HG03103 (cell line): ENCODE data around the gene SLIT3.

Experiments
- ATAC-seq: cut with Tn5 transposase; IDR thresholded peaks from one replicate; pipeline ENCODE4 v1.9.1; 2021; ENCODE audit warnings: low read depth; ENCODE audit not compliant: unreplicated experiment

The SLIT3 gene

DNA sequence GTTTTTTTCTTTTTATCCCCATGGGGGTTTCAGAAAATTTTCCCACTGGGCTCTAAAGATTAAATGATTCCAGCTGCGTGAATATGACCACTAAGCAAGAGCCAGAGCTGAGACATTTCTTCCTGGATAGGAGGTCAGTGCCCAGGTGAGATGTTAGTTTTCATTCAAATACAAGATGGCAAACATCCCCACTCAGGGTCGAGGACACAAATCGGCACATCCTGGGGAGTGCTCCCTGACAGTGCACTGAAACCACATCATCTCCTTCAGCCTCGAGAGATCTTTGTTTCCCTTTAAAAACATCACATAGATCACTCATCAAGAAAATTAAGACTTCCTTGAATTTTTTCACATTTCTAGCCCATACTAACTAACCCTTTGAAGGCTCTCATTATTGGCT, 448.6 kb downstream of the SLIT3 start:
- ATAC-seq = no peak

- ATAC-seq = peak; percentile 83
Observed at GRCh38 chr5:168851902-168852321, 449.0 kb downstream of the SLIT3 start.

GRCh38 chr5:168850683-168851082, 450.3 kb downstream of the SLIT3 start:
- ATAC-seq = no peak

DNA sequence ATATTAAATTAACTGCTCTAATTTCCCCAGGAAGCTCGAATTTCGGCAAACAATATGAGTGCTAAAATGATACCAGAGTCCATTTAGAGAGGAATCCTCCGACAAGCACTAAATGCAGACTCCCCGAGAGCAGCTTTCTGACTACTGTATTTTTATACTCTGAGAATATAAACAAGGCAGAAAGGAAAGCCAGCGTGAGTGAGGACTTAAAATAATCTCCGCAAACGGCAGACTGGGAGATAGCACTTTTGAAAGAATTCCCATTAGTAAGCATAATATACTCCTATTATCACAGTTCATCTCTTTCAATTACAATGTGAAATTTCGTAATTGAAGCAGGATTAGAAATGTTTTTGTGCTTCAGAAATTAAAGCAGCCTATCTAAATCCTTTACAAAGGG, 452.4 kb downstream of the SLIT3 start:
- no peak for ATAC-seq

- no peak for ATAC-seq
Observed at GRCh38 chr5:168847511-168848073, 453.3 kb downstream of the SLIT3 start.

- no peak for ATAC-seq
Observed at GRCh38 chr5:168844922-168845296, 456.0 kb downstream of the SLIT3 start.

DNA sequence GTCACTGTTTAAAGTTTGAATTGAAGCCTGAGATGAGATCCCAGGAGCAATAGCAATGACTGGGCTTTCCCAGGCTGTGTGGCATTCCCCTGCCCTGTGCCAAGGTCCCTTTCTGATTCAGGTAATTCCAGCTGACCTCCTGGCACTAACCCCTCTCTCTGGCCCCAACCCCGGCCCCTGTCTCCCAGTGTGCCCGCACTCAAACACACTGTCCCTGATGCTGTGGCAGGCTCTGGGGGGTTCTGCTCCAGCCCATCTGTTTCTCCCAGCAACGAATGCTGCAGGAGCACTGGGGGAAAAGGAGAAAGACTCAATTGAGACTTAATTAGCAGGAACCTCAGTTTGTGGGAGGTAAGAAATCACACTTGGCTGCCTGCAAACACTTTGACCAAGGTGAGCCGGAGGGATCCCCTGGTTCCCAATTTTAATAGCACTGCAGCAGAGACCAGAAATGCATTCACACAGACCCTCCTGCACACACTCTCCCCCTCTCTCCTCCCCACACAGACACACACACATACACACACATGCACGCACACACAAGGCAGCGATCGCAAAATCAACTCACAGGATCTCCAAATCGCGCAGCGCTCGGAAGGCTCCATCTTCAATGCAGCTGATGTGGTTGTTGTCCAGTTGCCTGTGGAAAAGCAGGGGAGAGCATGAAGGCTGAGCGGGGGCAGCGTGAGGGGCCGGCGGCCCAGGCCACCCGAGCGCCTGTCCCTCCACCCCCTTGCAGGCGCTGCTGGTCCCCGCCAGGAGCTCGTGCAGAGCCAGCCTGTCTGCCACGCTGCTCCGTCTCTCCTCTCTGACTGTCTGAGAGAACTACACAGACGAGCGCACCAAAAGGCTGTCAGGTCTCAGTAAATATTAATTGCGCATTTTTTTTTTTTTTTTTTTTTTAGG, 456.7 kb downstream of the SLIT3 start:
- no peak for ATAC-seq

- ATAC-seq = no peak
Observed at GRCh38 chr5:168843277-168844015, 457.5 kb downstream of the SLIT3 start.

GRCh38 chr5:168842571-168843205, 458.3 kb downstream of the SLIT3 start:
- no peak for ATAC-seq

- ATAC-seq = no peak
Observed at GRCh38 chr5:168837852-168838251, 463.1 kb downstream of the SLIT3 start.

GRCh38 chr5:168836603-168837231, 464.2 kb downstream of the SLIT3 start:
- ATAC-seq = no peak

DNA sequence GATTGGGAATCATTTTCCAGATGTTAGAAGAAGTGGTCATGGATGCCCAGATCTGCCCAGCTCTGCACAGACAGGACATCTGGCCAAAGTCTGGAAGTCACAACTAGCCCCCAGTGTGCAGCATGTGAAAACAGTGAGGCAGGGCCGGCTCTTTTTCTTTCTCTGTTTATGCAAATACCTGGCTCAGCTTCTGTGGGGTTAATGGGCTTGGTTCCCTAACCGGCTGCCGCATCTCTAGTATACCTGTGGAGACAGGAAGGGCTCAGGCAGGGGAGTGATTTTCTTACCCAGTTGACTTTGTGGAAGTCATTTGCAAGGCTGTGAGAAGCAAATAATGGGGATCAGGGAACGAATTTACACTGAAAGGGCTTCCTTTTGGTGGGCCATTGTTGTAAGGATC, 467.0 kb downstream of the SLIT3 start:
- no peak for ATAC-seq

DNA sequence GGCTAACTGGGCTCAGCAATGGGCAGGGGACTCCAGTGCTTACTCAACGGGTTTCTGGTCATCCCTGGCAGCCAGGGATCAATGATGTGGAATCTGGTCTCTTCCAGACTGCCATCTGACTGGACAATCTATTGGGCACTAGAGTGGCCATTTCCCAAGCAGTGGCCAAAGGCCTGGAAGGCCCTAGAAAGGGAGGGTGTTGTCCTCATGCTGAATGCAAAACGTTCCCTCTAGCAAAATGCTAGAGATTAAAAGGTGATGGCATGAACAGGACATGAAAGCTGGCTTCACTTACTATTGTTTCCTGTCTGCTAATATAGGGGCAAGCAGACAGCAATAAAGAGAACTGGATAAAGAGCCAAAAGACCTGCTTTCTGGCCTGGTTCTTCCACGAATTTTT, 467.6 kb downstream of the SLIT3 start:
- no peak for ATAC-seq

GRCh38 chr5:168832308-168832707, 468.6 kb downstream of the SLIT3 start:
- no peak for ATAC-seq

DNA sequence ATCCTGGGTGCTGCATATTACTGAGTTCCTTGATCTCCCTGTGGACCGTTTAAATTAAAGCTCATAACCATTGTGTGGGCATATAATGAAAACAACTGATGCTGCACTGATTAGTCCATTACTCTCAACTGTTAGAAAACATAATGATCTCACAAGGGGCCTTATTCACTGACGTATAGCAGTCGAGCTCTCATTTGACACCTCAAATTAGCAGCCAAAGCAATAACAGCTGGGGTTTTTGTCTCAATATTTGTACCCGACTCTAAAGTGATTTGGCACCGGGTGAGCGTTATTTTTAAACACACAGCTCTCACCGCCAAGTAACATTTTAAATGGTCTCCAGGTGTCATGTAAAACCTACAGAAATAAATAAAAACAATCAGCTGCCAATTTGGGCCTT, 469.6 kb downstream of the SLIT3 start:
- no peak for ATAC-seq

- ATAC-seq = no peak
Observed at GRCh38 chr5:168830833-168831232, 470.1 kb downstream of the SLIT3 start.

- ATAC-seq = no peak
Observed at GRCh38 chr5:168829922-168830417, 471.0 kb downstream of the SLIT3 start.

DNA sequence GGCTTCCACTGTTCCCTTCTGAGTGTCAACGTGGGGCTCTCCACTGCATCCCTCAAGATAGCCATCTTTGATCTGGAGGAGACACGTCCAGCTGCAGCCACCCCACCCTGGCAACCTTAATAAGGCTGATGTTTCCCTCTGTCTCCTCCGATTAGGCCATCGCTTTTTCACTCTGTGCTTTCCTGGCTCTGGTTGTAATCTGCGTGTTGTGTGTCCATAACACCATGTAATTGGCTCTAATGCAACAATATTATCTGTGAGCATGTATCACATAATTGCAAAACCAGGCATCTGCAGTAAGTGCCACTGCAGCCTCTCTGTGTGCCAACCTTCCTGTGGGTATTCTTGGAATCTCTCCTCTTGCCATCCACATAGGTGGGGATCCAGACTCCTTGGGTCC, 471.9 kb downstream of the SLIT3 start:
- no peak for ATAC-seq

- no peak for ATAC-seq
Observed at GRCh38 chr5:168827636-168828035, 473.3 kb downstream of the SLIT3 start.

DNA sequence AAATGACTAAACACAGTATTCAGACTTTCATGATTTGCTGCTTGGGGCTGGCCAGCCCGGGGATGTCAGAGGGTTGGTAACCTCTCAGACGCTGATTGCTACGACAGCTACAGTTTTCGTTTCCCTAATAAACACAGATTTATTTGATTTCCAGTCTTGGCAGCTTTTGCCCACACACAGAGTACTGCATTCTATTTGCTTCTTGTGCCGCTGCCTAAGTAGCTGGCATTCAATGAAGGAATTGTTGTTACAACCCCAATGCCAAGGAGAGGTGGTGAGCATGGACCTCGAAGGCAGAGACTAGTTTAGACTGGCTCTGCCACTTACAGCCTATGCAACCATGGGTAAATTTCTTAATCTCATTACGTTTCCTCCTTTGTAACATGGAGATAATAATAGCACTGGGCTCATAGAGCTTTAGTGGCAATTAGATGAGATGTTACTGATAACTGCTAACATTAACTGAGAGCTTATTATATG, 474.7 kb downstream of the SLIT3 start:
- no peak for ATAC-seq
